HCT116 (cell line): Measurements from ENCODE around the gene FDXACB1. TPM values are rescaled to one million over a fixed set of nuclear protein-coding genes. Genes with fewer than 3 reads are reported as not detected.

Experiments used
- ATAC-seq: fragments of 200-7000 bp; cut with Tn5 transposase; 2 replicates; pipeline ENCODE4 v1.9.1; 2020; ENCODE audit warnings: mild to moderate bottlenecking, moderate library complexity
- BruUV-seq: library from RNA; stranded (reverse); fragments of 400-500 nt; replicated peaks from 2 replicates; lab custom pipeline; 2021; lab: Mats Ljungman, UMichigan
- CTCF ChIA-PET: fragments of 300-600 bp; sonication (Branson Sonifier 250); formaldehyde crosslinking; loops from one replicate; lab custom pipeline; 2021; ENCODE audit warnings: antibody characterized with exemption; lab: Charles Lee
- POLR2A ChIA-PET: fragments of 300-600, 350-600 bp; sonication (Branson Sonifier 250); formaldehyde crosslinking; loops from one replicate; lab custom pipeline; 2021; ENCODE audit warnings: antibody characterized with exemption; lab: Charles Lee
- RAD21 ChIA-PET, 2 experiments: fragments of 300-600 bp; sonication (Branson Sonifier 250); formaldehyde crosslinking; loops; one replicate each; lab custom pipeline; 2023; ENCODE audit warnings: low total read pairs in 2 of 2; ENCODE audit not compliant: uncharacterized antibody in 2 of 2, unreplicated experiment in 2 of 2, low non-redundant PET in 1 of 2; lab: Charles Lee
- DNase-seq: peaks from one replicate; pipeline ENCODE4 v3.0.0-alpha.2; 2010; ENCODE audit warnings: low read depth, low spot score
- H2AFZ ChIP-seq: fragments of 200-600 bp; shearing (Covaris generic), sonication (generic); 2 replicates; pipeline ENCODE4 v1.6.1; 2017; ENCODE audit warnings: low read depth, mixed run types, mixed read lengths, antibody characterized with exemption, low read length; ENCODE audit not compliant: poor library complexity, severe bottlenecking
- H3K27ac ChIP-seq: 2 replicates; pipeline ENCODE4 v1.5.1; 2012; ENCODE audit warnings: low read depth, low read length
- H3K27me3 ChIP-seq: fragments of 200-600 bp; sonication (generic); 2 replicates; pipeline ENCODE4 v1.6.1; 2016; ENCODE audit warnings: mixed run types, low read length, mixed read lengths; ENCODE audit not compliant: insufficient read depth
- H3K36me3 ChIP-seq, 2 experiments: fragments of 200-500 bp in 1 of 2; fragments of 200-600 bp in 1 of 2; sonication (Bioruptor generic) in 1 of 2; sonication (generic) in 1 of 2; 2 replicates each; pipeline versions ENCODE4 v1.5.1 to v1.6.1; 2014 to 2016; ENCODE audit warnings: low read length in 2 of 2, inconsistent platforms in 1 of 2, mixed read lengths in 1 of 2, mixed run types in 1 of 2; ENCODE audit not compliant: insufficient read depth in 2 of 2, control insufficient read depth in 1 of 2
- H3K4me1 ChIP-seq, 2 experiments: fragments of 200-600 bp in 1 of 2; sonication (generic) in 1 of 2; 2 replicates each; pipeline versions ENCODE4 v1.5.1 to v1.6.1; 2012 to 2017; ENCODE audit warnings: low read length in 2 of 2, inconsistent platforms in 1 of 2, mild to moderate bottlenecking in 1 of 2, mixed read lengths in 1 of 2, mixed run types in 1 of 2, moderate library complexity in 1 of 2; ENCODE audit not compliant: insufficient read depth in 2 of 2, control insufficient read depth in 1 of 2
- H3K4me2 ChIP-seq: fragments of 200-600 bp; sonication (generic); 2 replicates; pipeline ENCODE4 v1.6.1; 2017; ENCODE audit warnings: mixed run types, low read length, mixed read lengths
- H3K4me3 ChIP-seq, 2 experiments: fragments of 200-600 bp in 1 of 2; sonication (generic) in 1 of 2; replicated peaks in 1 of 2; 2 replicates each; pipeline ENCODE4 v1.5.1; 2011 to 2016; ENCODE audit warnings: low read length in 2 of 2, control low read depth in 1 of 2, low read depth in 1 of 2, mild to moderate bottlenecking in 1 of 2, mixed read lengths in 1 of 2, mixed run types in 1 of 2
- H3K79me2 ChIP-seq: fragments of 200-600 bp; sonication (generic); 2 replicates; pipeline ENCODE4 v1.6.1; 2017; ENCODE audit warnings: mild to moderate bottlenecking, mixed run types, low read length, moderate library complexity, mixed read lengths; ENCODE audit not compliant: insufficient read depth
- H3K9ac ChIP-seq: fragments of 200-600 bp; sonication (generic); 2 replicates; pipeline ENCODE4 v1.6.1; 2016; ENCODE audit warnings: low read length, mixed read lengths
- H3K9me2 ChIP-seq: fragments of 200-600 bp; sonication (generic), shearing (Covaris generic); 2 replicates; pipeline ENCODE4 v1.6.1; 2017; ENCODE audit warnings: mixed run types, mild to moderate bottlenecking, moderate library complexity; ENCODE audit not compliant: insufficient read depth
- H3K9me3 ChIP-seq, 2 experiments: fragments of 200-500 bp in 1 of 2; fragments of 200-600 bp in 1 of 2; sonication (Bioruptor generic) in 1 of 2; sonication (generic) in 1 of 2; 2 replicates each; pipeline ENCODE4 v1.6.1; 2014 to 2017; ENCODE audit warnings: low read length in 2 of 2, mixed read lengths in 2 of 2, inconsistent platforms in 1 of 2, low read depth in 1 of 2, mild to moderate bottlenecking in 1 of 2, mixed run types in 1 of 2, moderate library complexity in 1 of 2; ENCODE audit not compliant: control insufficient read depth in 1 of 2, insufficient read depth in 1 of 2
- H4K20me1 ChIP-seq: fragments of 200-600 bp; sonication (generic), shearing (Covaris generic); 2 replicates; pipeline ENCODE4 v1.6.1; 2017; ENCODE audit warnings: mixed run types, mild to moderate bottlenecking, moderate library complexity; ENCODE audit not compliant: insufficient read depth
- ATF3 ChIP-seq: IDR thresholded peaks from 2 replicates; pipeline ENCODE4 v1.6.1; 2012
- CBX3 ChIP-seq: IDR thresholded peaks from 2 replicates; pipeline ENCODE4 v1.6.1; 2012; ENCODE audit warnings: low read depth
- CEBPB ChIP-seq: IDR thresholded peaks from 2 replicates; pipeline ENCODE4 v1.6.1; 2012; ENCODE audit warnings: low read depth
- CTCF ChIP-seq, 3 experiments: fragments of 200-600 bp in 1 of 3; sonication (generic) in 1 of 3; IDR thresholded peaks in 2 of 3; conservative IDR thresholded peaks in 1 of 3; 2 replicates each; pipeline ENCODE4 v1.5.1; 2012 to 2017; ENCODE audit warnings: low read depth in 2 of 3, low read length in 2 of 3, antibody characterized with exemption in 1 of 3, borderline replicate concordance in 1 of 3, control low read depth in 1 of 3, mild to moderate bottlenecking in 1 of 3, mixed read lengths in 1 of 3, mixed run types in 1 of 3, moderate library complexity in 1 of 3; ENCODE audit not compliant: insufficient read depth in 1 of 3
- EGR1 ChIP-seq: IDR thresholded peaks from 2 replicates; pipeline ENCODE4 v1.6.1; 2012; ENCODE audit warnings: low read depth
- ELF1 ChIP-seq: IDR thresholded peaks from 2 replicates; pipeline ENCODE4 v1.6.1; 2012; ENCODE audit warnings: low read depth, borderline replicate concordance
- EZH2 ChIP-seq: fragments of 200-600 bp; sonication (generic); IDR thresholded peaks from 2 replicates; pipeline ENCODE4 v1.6.1; 2017; ENCODE audit warnings: antibody characterized with exemption, mixed run types
- EZH2phosphoT487 ChIP-seq: fragments of 200-600 bp; IDR thresholded peaks from 2 replicates; pipeline ENCODE4 v1.6.1; 2018; ENCODE audit warnings: antibody characterized with exemption, borderline replicate concordance
- FOSL1 ChIP-seq: IDR thresholded peaks from 2 replicates; pipeline ENCODE4 v1.6.1; 2012; ENCODE audit warnings: low read depth
- MAX ChIP-seq: IDR thresholded peaks from 2 replicates; pipeline ENCODE4 v1.6.1; 2012
- POLR2A ChIP-seq: IDR thresholded peaks from 2 replicates; pipeline ENCODE4 v1.7.0; 2011; ENCODE audit warnings: borderline replicate concordance; ENCODE audit not compliant: insufficient read depth, insufficient read length; ENCODE audit errors: extremely low read depth
- POLR2AphosphoS5 ChIP-seq: IDR thresholded peaks from 2 replicates; pipeline ENCODE4 v1.6.1; 2011; ENCODE audit warnings: mild to moderate bottlenecking, low read depth, low read length, moderate library complexity
- RAD21 ChIP-seq: IDR thresholded peaks from 2 replicates; pipeline ENCODE4 v1.6.1; 2012; ENCODE audit warnings: low read depth, mild to moderate bottlenecking
- SIN3A ChIP-seq: IDR thresholded peaks from 2 replicates; pipeline ENCODE4 v1.6.1; 2012; ENCODE audit warnings: low read depth
- SRF ChIP-seq: IDR thresholded peaks from 2 replicates; pipeline ENCODE4 v1.6.1; 2012; ENCODE audit warnings: low read depth
- TCF7L2 ChIP-seq: IDR thresholded peaks from 2 replicates; pipeline ENCODE4 v1.7.0; 2011; ENCODE audit warnings: borderline replicate concordance, inconsistent platforms; ENCODE audit not compliant: insufficient read depth, insufficient read length; ENCODE audit errors: extremely low read depth
- YY1 ChIP-seq: IDR thresholded peaks from 2 replicates; pipeline ENCODE4 v1.6.1; 2011; ENCODE audit warnings: low read length, low read depth, moderate library complexity, mild to moderate bottlenecking; ENCODE audit not compliant: insufficient replicate concordance; ENCODE audit errors: extremely low read depth
- ZFX ChIP-seq: fragments of 450-650 bp; IDR thresholded peaks from 2 replicates; pipeline ENCODE4 v1.6.1; 2017
- intact Hi-C: fragments of 100-400 bp; cut with micrococcal nuclease; formaldehyde crosslinking; loops from 2 replicates; pipeline ENCODE4 v1.10.0; 2022
- total RNA-seq: library from RNA; stranded (reverse); gene quantifications from one replicate; pipeline ENCODE4 v1.2.1, GENCODE V29; 2021; ENCODE audit not compliant: unreplicated experiment

The FDXACB1 gene
- total RNA-seq, 1 experiment from 2014 or later: 3.8 TPM

- Histone ChIP-seq H3K9me2 (no peaks in the 10 kb centered on the region), H3K27ac (no peak overlapping the region), H3K4me1 (no peaks in the 10 kb centered on the region), H3K9ac (no peak overlapping the region), H3K36me3 (no peaks in the 10 kb centered on the region), H3K27me3 (no peaks in the 10 kb centered on the region), H4K20me1 (no peaks in the 10 kb centered on the region), H3K79me2 (no peaks in the 10 kb centered on the region), H3K9me3 (no peaks in the 10 kb centered on the region), H3K4me3 (no peak overlapping the region), H3K4me2 (no peak overlapping the region), H2AFZ (no peak overlapping the region)
- BruUV-seq: no TSS peak
- no peak for DNase-seq
- intact Hi-C loops: no loop called here
- CTCF ChIA-PET: interaction anchor here (1.0 to 1.2 kb wide), 2 partner anchors 242 to 263 kb away, joined by 3 to 5 read pairs; no protein-coding TSS in a partner anchor
- no peak for ATAC-seq
- RAD21 ChIA-PET: no interaction called here
- POLR2A ChIA-PET: no interaction called here
- TF ChIP-seq TCF7L2 (no peak), CBX3 (no peak), POLR2AphosphoS5 (no peak), CEBPB (no peak), EGR1 (no peak), RAD21 (no peak), YY1 (no peak), ELF1 (no peak), SIN3A (no peak), EZH2phosphoT487 (no peak), POLR2A (no peak), MAX (no peak), CTCF (IDR thresholded peaks at IDR 0.05 in 2 of 3, conservative IDR thresholded peaks at IDR 0.05 in 1 of 3; ENCODE audit: borderline replicate concordance in 1 of 3, insufficient read depth in 1 of 3, low read depth in 2 of 3, low read length in 2 of 3) (no peak), EZH2 (no peak), SRF (no peak), FOSL1 (no peak), ATF3 (no peak), ZFX (no peak)
Observed at GRCh38 chr11:111846636-111847035, 32.3 kb downstream of the FDXACB1 start.
